Measurements from ENCODE around the gene SAFB2.

SAFB2 gene

DNA sequence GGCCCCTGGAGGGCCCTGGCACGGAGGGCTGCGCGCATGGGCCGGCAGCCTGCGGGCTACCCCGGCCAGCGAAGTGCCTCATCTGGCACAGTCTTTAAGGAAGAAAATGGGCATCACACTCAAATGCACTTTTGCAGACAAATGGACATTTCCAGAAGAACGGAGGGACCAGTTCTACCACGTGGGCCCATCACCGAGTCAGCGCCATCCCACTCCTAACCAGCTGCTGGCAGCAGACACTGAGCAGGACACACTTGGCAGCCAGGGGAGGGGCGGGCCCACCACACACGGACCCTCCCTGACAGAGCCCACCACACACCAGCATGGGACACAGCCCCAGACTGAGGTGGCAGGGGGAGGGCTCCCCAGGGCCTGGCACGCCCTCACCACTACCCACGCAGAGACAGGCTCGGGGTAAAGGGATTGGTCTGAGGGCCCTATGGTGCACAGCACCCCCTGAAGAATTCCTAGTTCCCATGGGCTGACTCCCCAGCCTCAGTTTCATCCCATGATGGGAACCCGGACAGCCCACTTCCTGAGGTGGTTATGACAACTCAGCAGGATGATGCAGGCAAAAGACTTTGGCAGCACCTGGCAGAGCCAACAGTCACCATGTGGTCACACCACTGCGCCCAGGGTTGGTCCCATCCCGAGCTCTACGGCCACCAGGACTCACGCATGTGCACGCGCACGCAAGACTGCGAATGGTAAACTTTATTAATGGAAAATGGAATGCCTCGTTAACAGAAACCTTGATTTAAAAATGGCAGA, 36.1 kb downstream of the SAFB2 start:
- in situ Hi-C loops (cut with HindIII; ENCODE audit: low sequenced_read_pairs): loop anchor here (10.0 kb wide), 1 partner anchor 532 kb away; no protein-coding TSS in a partner anchor

DNA sequence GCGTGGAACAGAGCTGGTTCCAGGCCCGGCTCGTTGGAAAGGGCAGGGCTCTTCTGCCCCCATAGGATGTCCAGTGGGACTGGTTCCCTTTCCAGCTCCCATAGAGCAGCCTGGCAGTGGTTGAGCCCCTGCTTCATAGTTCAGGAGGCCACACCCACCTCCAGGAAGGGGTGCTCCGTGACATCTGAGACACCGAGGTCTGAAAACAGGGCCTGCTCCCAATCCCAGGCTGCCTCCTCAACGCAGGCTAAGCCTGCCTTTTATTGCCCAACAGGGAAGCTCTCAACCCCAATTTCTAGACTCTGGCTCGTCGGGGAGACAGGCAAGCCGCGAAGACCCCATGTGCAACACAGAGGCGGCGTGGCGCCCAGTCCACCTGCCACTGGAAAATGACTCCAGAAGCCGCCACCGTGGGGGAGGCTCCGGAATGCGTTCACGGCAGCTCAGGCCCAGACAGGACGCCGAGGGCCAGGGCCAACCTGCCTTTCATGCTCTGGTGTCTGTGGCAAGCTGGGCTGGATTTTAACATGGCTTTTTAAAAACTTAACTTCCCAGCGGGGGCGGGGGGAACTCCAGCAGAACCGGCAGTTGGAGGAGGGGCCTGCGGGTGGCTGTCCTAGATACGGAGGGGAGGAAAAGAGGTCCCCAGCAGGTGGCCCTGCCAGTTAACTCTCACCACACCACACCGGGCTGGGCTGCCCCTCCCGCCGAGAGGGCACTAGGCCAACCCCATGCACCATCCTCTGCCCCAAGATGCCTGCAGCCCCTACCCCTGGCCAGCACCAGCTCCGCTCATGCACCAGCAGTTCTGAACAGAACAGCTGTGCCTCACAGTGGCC, 36.9 kb downstream of the SAFB2 start:
- in situ Hi-C loops (cut with HindIII; ENCODE audit: low sequenced_read_pairs): loop anchor here (10.0 kb wide), 1 partner anchor 531 kb away; no protein-coding TSS in a partner anchor

DNA sequence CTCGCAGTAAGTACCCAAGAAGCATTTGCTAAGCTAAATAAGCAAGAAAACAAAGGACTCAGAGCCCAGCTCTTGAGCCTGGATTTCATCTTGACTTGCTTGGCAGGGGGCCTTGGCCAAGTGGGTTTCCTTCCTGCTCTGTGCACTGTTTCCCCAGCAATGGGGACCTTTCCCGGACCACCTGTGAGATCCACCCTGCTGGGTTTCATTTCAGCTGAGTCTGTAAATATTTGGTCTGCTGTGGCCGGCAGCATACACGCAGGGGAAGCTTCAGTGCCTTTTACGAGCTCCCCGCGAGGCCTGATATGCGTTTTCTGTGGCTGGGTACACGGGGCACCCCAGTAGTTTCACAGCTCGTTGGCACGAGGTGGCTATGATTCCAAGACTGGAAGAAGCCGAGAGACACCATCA, 42.4 kb downstream of the SAFB2 start:
- in situ Hi-C loops (cut with HindIII; ENCODE audit: low sequenced_read_pairs): loop anchor here (10.0 kb wide), 1 partner anchor 525 kb away; no protein-coding TSS in a partner anchor

DNA sequence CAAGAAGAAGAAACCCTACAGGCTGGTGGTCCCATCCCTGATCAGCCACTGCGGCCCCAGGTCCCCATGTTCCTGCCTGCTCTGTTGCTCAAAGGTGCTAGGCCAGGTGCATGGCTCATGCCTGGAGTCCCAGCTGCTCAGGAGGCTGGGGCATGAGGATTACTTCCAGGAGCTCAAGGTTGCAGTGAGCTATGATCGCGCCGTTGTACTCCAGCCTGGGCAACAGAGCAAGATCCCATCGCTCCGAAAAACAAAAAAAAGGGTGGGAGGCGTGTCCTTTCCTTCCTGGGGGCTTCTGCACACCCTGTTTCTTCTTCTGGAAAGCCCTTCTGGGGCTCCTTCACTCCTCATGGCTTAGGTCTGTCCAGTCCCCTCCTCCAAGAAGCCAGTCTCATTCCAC, 42.9 kb downstream of the SAFB2 start:
- in situ Hi-C loops (cut with HindIII; ENCODE audit: low sequenced_read_pairs): loop anchor here (10.0 kb wide), 1 partner anchor 525 kb away; no protein-coding TSS in a partner anchor

DNA sequence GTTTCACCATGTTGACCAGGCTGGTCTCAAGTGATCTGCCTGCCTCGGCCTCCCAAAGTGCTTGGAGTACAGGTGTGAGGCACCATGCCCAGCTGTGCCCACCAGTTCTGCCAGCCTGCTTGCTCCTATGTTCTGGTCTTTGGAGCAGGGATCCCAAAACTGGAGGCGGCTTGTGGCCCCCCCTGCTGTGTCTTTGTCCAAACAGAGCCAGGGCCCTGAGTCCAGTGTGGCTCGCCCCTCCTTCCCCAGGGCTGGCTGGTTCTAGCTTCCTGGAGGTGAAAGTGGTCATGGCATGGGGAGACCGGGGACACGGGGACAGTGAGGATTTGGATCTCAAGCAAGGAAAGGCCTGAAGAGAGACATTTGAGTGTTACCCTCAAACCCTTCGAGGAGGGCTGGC, 43.3 kb downstream of the SAFB2 start:
- in situ Hi-C loops (cut with HindIII; ENCODE audit: low sequenced_read_pairs): no loop called here

DNA sequence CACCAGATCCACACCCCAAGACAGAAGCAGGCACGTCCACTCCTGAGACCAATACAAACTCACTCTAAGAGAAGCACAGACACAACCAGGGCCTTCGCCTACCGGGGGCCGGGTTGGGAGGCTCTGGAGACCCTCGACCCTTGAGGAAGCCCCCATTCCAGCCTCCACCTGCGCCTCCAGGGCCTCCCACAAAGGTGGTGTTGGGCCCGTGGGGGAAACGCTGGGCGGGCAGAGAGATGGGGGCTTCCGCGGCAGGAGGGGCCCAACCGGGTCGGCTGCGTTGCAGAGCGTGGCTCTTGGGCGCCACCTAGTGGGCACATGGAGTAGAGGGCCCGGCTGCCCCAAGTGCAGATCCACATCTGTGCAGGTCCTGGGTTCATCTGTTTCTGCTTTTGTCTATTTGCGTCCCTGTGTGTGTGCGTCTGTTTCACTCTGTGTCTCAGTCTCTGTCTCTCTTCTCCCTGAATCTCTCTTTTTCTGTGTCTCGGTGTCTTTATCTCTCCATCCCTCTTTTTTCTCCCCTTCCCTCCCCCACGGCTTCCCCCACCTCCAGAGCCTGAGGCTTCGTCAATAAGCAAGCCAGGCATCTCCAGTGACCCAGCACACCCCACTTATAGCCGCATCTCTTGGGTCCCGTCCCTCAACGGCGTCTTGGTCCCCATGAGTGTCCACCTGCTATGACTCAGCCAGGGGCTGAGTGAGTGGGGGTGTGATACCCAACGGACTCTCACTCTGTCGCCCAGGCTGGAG, 44.3 kb downstream of the SAFB2 start:
- in situ Hi-C loops (cut with HindIII; ENCODE audit: low sequenced_read_pairs): no loop called here

DNA sequence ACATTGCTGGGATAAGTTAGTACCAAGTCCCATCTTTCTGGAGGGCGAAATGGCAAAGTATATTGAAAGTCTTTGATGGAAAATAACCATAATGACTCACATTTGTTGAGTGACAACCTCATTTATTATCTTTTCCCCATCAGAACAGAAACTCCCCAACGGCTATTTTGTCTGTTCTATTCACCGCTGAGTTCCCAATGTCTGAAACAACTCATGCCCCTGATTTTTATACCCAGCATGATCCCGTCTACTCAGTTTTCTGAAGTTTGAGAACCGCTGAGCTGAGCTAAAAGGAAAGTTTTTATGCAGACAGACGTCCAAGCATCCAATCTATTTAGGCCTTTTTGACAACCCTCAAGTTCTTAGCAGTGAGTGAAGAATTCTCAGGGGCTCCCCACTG, 47.0 kb downstream of the SAFB2 start:
- in situ Hi-C loops (cut with HindIII; ENCODE audit: low sequenced_read_pairs): no loop called here

DNA sequence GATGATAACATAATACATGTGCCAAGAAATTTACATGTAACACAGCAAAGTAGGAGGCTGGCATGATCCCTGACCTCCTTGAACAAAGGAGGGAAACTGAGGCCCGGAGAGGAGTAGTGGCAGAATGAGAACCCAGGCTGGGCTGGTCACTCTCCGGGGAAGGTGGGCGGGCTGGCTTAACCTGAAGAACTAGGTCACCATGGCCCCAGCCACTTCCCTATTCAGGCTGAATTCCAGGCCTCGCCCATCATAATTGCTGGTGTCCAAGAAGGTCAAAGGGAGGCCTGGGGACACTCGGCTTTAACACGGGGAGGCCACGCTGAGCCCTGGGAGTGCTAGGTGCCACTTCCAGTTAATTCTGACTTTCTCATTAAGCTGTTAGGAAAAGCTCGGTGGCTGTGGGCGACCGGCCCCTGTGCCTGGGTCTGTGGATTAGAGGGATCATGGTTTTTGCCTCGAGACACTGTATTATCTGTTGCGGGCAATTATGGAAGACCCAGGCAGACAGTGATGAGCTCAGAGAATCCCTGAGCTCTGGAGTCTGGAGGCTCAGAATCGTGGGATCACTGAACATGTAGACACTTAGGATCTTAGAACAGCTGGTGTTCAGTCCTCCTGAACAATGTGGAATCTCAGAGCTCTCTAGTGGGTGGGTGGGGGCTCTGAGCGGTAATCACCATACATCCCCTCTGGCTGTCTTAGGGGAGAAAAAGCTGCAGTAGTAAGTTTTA, 49.9 kb downstream of the SAFB2 start:
- in situ Hi-C loops (cut with HindIII; ENCODE audit: low sequenced_read_pairs): no loop called here

DNA sequence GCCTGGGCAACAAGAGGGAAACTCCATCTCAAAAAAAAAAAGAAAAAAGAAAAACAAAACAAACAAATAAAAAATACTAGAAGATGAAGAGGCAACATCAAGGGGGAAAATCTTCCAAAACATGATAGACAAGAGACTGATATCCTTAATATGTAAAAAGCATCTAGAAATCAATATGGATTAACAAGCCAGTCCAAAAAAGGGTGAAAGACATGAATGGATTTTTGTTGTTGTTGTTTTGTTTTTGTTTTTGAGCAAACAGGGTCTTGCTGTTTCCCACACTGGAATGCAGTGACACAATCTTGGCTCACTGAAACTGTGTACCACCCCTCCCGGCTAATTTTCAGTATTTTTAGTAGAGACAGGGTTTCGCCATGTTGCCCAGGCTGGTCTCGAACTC, 50.8 kb downstream of the SAFB2 start:
- in situ Hi-C loops (cut with HindIII; ENCODE audit: low sequenced_read_pairs): no loop called here

DNA sequence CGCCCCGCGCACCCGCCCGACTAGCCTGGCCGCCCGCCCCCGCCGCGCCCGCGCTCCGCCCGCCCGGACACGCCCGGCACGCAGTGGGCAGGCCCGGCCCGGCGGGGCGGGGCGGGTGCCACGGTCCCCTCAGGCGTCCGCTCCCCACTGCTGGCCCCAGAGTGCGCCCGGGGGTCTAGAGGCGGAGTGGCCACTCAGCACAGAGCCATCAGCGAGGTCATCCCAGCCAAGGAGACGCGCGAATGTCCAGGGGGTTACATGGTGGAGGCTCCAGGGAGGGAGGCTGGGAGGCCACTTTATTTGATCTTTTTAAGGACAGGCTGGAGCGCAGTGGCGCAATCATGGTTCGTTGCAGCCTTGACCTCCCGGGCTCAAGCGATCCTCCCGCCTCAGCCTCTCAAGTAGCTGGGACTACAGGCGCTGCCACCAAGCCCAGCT, 54.6 kb downstream of the SAFB2 start:
- in situ Hi-C loops (cut with HindIII; ENCODE audit: low sequenced_read_pairs): no loop called here

DNA sequence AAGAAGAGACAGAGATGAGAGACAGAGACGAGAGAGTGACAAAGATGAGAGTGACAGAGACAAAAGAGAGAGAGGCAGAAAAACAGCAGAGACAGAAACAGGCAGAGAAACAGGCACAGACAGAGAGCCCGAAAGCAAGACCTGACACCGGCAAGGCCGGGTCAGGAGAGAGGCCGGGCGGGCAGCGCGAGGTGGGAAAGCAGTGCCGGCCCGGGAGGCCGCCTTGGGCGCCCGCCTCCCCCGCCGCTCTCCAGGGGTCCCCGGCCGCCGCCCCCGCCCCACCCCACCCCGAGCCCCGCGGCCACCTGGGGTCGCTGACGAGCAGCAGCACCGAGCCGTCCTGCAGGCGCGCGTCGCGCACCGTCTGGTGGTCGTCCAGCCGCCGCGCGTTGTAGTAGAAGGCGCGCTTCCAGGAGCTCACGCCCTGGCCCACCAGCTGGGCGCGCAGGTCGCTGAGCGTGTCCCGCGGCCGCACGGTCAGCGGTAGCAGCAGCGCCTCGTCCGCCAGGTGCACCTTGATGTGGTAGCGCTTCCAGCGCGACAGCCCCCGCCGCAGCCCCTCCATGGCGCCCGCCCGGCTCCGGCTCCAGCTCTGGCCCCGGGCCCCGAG, 55.1 kb downstream of the SAFB2 start, which contains the start of gene TINCR:
Gene TINCR, minus strand, starts transcription at position 594 of the 610 bp plus-strand sequence.
- in situ Hi-C loops (cut with HindIII; ENCODE audit: low sequenced_read_pairs): no loop called here

DNA sequence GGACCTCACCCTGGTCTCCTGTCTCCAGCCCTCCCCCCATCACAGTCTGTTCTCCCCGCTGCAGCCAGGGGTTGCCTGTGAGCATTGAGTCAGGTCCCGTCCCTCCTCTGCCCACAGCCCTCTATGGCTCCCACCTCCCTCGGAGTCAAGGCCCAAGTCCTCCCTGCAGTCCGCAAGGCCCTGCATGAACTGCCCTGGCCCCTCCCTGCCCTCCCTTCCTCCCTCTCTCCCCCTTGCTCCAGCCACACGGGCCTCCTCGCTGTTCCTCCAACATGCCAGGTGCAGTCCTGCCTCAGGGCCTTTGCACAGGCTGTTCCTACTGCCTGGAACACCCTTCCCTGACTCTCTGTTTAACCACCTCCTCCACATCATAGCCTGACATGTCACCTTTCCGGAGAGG, 57.6 kb downstream of the SAFB2 start:
- in situ Hi-C loops (cut with HindIII; ENCODE audit: low sequenced_read_pairs): no loop called here

DNA sequence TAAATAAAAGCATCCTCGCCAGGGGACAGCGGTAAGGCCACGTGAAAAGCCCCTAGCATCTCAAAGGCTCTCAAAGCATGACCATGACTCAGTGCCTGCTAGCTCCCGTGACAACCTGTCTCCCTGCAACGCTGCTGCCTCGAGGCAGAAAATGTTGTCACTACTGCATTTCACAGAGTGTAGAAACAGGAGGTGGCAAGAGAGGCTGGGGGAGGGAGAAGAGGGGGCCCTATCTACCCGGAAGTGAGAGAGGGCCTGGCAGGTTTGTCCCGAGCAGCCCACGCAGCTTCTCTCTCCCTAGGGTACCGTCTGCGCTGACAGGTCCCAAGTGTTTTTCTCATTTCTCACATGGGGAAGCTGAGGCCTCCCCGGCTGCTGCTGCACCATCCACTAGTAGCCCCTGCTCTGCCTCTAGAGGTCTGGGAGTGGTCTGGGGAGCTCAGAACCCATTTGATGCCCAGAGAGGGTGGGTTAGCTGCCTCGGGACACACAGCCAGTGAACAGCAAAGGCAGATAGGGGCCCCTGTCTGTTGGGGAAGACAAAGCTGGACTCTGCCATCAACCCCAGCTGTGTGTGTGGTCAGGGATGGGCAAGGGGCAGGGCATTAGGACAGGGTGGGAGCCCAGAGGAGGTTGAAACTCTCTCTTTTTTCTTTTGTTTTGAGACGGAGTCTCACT, 58.5 kb downstream of the SAFB2 start:
- in situ Hi-C loops (cut with HindIII; ENCODE audit: low sequenced_read_pairs): no loop called here

DNA sequence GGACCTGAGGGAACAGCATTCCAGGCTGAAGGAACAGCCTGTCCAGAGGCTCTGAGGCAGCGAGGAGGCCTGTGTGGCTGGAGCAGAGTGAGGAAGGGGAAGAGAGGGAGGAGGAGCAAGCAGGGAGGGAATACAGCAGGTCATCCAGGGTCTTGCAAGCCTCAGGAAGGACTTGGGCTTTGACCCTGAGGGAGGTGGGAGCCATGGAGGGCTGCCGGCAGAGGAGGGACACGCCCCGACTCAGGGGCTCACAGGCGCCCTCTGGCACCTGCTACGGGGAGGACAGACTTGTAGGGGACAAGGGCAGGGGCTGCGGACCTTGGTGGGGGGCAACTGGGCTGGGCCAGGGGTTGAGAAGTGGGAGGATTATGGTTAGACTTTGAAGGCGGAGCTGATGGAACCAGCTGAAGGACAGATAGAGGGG, 59.6 kb downstream of the SAFB2 start:
- in situ Hi-C loops (cut with HindIII; ENCODE audit: low sequenced_read_pairs): no loop called here

DNA sequence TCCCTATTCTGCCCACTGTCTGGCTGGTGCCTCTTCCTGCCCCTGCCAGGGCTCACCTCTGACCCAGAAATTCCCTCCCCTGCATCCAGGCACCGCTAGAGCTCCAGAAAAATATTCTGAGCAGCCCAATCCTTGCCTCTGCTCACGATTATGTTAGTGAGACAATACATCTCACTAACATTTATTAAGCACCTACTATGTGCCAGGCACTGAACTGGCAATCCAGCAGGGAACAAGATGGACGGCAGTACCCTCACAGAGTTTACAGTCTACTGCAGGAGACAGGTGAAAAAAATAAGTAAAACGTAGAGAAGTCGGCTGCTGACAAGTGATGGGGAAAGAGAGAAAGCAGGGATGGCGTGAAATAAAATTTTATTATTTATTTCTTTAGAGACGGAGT, 60.3 kb downstream of the SAFB2 start:
- in situ Hi-C loops (cut with HindIII; ENCODE audit: low sequenced_read_pairs): no loop called here

DNA sequence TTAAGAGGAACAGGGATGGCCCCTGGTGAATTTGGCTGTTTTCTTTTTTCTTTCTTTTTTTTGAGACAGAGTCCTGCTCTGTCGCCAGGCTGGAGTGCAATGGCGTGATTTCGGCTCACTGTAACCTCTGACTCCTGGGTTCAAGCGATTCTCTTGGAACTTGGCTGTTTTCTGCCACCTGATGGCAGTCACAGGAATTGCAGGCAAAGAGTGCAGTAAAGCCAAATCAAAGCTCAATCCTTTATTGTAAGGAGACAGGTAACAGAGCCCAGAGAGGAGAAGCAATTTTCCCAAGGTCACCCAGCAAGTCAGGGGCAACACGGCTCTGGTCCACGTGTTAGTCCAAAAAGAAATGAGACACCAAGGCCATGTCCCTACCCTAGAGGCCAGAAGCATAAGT, 61.0 kb downstream of the SAFB2 start:
- in situ Hi-C loops (cut with HindIII; ENCODE audit: low sequenced_read_pairs): no loop called here

DNA sequence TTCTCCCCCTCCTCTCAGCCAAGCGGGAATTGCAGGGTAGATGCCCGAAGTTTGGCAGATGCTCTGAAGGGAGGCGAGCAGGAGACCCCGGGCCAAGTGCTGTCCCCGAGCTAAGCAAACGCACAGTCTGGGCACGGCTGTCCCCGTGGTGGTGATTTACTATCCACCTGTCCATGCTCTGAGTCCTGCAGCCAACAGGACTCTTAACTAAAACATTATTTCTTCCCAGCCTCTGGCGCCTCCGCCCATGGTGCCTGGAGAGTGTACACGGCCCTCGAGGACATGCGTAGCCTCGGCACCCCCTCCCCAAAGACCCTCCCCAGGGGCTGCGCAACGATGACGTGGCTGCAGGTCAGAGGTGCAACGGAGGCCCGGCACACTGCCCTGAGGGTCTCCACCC, 62.4 kb downstream of the SAFB2 start:
- in situ Hi-C loops (cut with HindIII; ENCODE audit: low sequenced_read_pairs): no loop called here

DNA sequence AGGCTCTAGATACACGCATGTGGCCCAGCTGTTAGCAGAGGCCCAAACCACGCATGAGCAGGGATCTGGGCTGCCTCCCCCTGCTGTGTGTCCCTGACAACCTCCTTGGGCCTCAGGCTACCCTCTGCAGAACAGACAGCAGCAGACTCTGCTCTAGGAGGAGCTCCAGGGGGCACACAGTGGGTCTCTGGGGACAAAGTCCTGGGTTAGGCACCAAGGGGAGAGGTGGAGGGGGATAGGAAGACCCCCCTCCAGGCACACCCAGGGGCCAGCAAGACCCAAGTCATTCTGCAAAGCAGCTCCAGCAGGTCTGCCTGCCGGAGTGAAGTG, 62.8 kb downstream of the SAFB2 start:
- in situ Hi-C loops (cut with HindIII; ENCODE audit: low sequenced_read_pairs): loop anchor here (10.0 kb wide), 2 partner anchors 75 to 325 kb away; no protein-coding TSS in a partner anchor

DNA sequence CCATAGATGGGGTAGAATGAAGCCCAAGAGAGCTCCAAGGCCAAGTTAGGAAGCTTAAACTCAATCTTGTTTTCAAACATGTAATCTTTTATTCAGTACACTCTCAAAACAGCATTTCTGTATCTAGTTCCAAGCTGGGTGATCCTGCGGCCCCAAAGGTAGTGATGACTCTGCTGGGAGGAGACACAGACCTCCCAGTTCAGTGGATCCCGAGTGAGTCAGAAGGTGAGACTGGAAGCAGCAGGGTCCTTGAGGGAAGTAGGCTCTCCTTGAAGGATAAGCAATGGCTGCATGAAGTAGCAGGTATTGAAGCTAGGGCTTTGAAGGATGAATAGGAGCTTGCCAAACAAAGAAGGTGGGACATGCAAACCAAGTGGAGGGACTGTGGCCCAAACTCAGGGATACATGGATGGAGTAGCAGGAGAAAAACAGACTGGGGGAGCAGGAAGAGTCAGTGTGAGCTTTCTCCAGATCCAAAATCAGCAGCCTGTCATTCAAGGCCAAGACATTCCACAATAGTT, 64.4 kb downstream of the SAFB2 start:
- in situ Hi-C loops (cut with HindIII; ENCODE audit: low sequenced_read_pairs): loop anchor here (10.0 kb wide), 2 partner anchors 73 to 323 kb away; no protein-coding TSS in a partner anchor
